ENCODE measurements around the gene TBCK. TPM values are rescaled to one million over a fixed set of nuclear protein-coding genes. Genes with fewer than 3 reads are reported as not detected.

TBCK gene
- total and polyA plus RNA-seq, 2 of the 8 experiments (the other 6 are each of a cell fraction or from before 2014, with no cell fraction given) = 10.2 to 18.7 TPM

GRCh38 chr4:106114270-106114669 lies 201.7 kb downstream of the TBCK start:
- Histone ChIP-seq H3K56ac (replicated peaks; ENCODE audit: insufficient read length, low read depth, low read length) (no peak overlapping the region), H4K8ac (ENCODE audit: extremely low read depth, insufficient read depth, low read length) (no peak overlapping the region), H2BK12ac (ENCODE audit: low read depth, low read length) (no peak overlapping the region), H3K36me3 (ENCODE audit: control insufficient read depth in 2 of 4, insufficient read depth in 4 of 4, low read length in 3 of 4) (peaks cover 0 to 15% (median 0%) of the 10 kb centered on the region in 4 experiments; a peak in 3 of 8 replicates), H4K20me1 (replicated peaks in 1 of 2; ENCODE audit: control insufficient read depth in 1 of 2, insufficient read depth in 2 of 2, low read length in 2 of 2) (no peaks in the 10 kb centered on the region), H2AFZ (ENCODE audit: low read length) (no peak overlapping the region), H3K23me2 (ENCODE audit: low read depth, low read length) (no peaks in the 10 kb centered on the region), H3K9ac (replicated peaks in 1 of 4; ENCODE audit: extremely low read depth in 1 of 4, low read depth in 3 of 4, low read length in 3 of 4) (no peak overlapping the region), H4K91ac (replicated peaks; ENCODE audit: insufficient read length, low read length) (no peak overlapping the region), H3K14ac (ENCODE audit: insufficient read length) (no peak overlapping the region), H3K4me3 (ENCODE audit: extremely low read depth in 1 of 4, insufficient read depth in 2 of 4, low read depth in 3 of 4, low read length in 4 of 4) (no peak overlapping the region), H4K5ac (ENCODE audit: insufficient read length, low read depth, low read length) (no peak overlapping the region), H3K18ac (ENCODE audit: extremely low read depth, low read length) (no peak overlapping the region), H3K27ac (ENCODE audit: low read depth, low read length) (no peak overlapping the region), H3K9me3 (ENCODE audit: insufficient read depth in 2 of 2, low read depth in 1 of 2, low read length in 1 of 2) (peaks cover 26 to 34% of the 10 kb centered on the region in 2 experiments), H2BK15ac (ENCODE audit: low read length) (no peak overlapping the region), H2BK120ac (replicated peaks; ENCODE audit: low read depth, low read length) (no peak overlapping the region), H2BK20ac (ENCODE audit: low read length) (no peak overlapping the region), H3K4ac (replicated peaks; ENCODE audit: insufficient read length, low read depth, low read length) (no peak overlapping the region), H3K27me3 (replicated peaks in 1 of 4; ENCODE audit: control insufficient read depth in 3 of 4, extremely low read depth in 1 of 4, insufficient read depth in 3 of 4, low read length in 3 of 4) (no peaks in the 10 kb centered on the region; a peak in 1 of 7 replicates), H2BK5ac (ENCODE audit: low read depth, low read length) (no peak overlapping the region), H3K79me1 (ENCODE audit: low read depth, low read length) (no peaks in the 10 kb centered on the region), H3K4me2 (ENCODE audit: insufficient read depth in 1 of 2, low read depth in 2 of 2, low read length in 2 of 2) (peak overlapping the region in 1 of 2 experiments; percentile 21; a peak in 1 of 4 replicates), H3K4me1 (replicated peaks in 1 of 4; ENCODE audit: control insufficient read depth in 3 of 4, insufficient read depth in 4 of 4, low read length in 3 of 4) (no peaks in the 10 kb centered on the region), H2AK5ac (ENCODE audit: low read depth, low read length) (no peak overlapping the region), H3K79me2 (ENCODE audit: control insufficient read depth in 1 of 2, insufficient read depth in 2 of 2, low read length in 2 of 2) (no peaks in the 10 kb centered on the region), H3K23ac (ENCODE audit: insufficient read length) (no peak overlapping the region)
- POLR2A ChIA-PET (ENCODE audit: partially characterized antibody) = no interaction called here
- TF ChIP-seq RXRA (IDR thresholded peaks at IDR 0.05; ENCODE audit: insufficient read depth, low read depth, low read length) = no peak
- TF ChIP-seq SIX5 (IDR thresholded peaks at IDR 0.05; ENCODE audit: low read depth, low read length) = no peak
- TF ChIP-seq KDM5A (IDR thresholded peaks at IDR 0.05; ENCODE audit: low read length) = no peak
- TF ChIP-seq POU5F1 (IDR thresholded peaks at IDR 0.05; ENCODE audit: low read depth, low read length) = no peak
- no peak for TF ChIP-seq MAX (IDR thresholded peaks at IDR 0.05)
- TF ChIP-seq, protein P1, sequence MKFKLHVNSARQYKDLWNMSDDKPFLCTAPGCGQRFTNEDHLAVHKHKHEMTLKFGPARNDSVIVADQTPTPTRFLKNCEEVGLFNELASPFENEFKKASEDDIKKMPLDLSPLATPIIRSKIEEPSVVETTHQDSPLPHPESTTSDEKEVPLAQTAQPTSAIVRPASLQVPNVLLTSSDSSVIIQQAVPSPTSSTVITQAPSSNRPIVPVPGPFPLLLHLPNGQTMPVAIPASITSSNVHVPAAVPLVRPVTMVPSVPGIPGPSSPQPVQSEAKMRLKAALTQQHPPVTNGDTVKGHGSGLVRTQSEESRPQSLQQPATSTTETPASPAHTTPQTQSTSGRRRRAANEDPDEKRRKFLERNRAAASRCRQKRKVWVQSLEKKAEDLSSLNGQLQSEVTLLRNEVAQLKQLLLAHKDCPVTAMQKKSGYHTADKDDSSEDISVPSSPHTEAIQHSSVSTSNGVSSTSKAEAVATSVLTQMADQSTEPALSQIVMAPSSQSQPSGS (IDR thresholded peaks at IDR 0.05; ENCODE audit: low read length) = no peak
- no peak for TF ChIP-seq TBP (IDR thresholded peaks at IDR 0.05; ENCODE audit: low read depth, low read length)
- no peak for TF ChIP-seq NANOG (IDR thresholded peaks at IDR 0.05; ENCODE audit: insufficient read depth, low read depth, low read length, poor library complexity, severe bottlenecking)
- TF ChIP-seq SUZ12 (IDR thresholded peaks at IDR 0.05; ENCODE audit: low read length) = no peak
- no peak for TF ChIP-seq BCL11A (IDR thresholded peaks at IDR 0.05; ENCODE audit: low read depth in 2 of 2, low read length in 2 of 2)
- FAIRE-seq (no peak), DNase-seq (ENCODE audit: low read depth in 1 of 2, low spot score in 2 of 2) (no peak)
- 78% methylated on average over 8 of the region's 8 CpGs; no CpG with 5 or more reads in 1 of the 2 experiments for WGBS, 2 experiments (ENCODE audit: extremely low coverage in 1 of 2, insufficient coverage in 1 of 2, insufficient read length in 1 of 2, insufficient replicate concordance in 2 of 2, low coverage in 1 of 2, low lambda C conversion rate in 2 of 2, missing lambda C conversion rate in 1 of 2)
- CTCF ChIA-PET (ENCODE audit: partially characterized antibody) = no interaction called here
